Measurements from ENCODE around the gene C10orf143. TPM values are rescaled to one million over a fixed set of nuclear protein-coding genes. Genes with fewer than 3 reads are reported as not detected.

Gene C10orf143
- total RNA-seq, 2 donors from 2014 or later, result not detected

- ATAC-seq (ENCODE audit: insufficient number of reproducible peaks, low FRiP score, low read depth), result no peak
- H3K4me1 ChIP-seq (ENCODE audit: control insufficient read depth in 1 of 2, low read depth in 2 of 2), result no peaks in the 10 kb centered on the region
- no peak overlapping the region for H3K27ac ChIP-seq
- no peaks in the 10 kb centered on the region for H3K27me3 ChIP-seq (replicated peaks; ENCODE audit: insufficient read depth)
- H3K36me3 ChIP-seq, result peaks cover 8% of the 10 kb centered on the region
- DNase-seq (ENCODE audit: low spot score), result no peak
- no peak for TF ChIP-seq CTCF (IDR thresholded peaks at IDR 0.05)
- no peaks in the 10 kb centered on the region for H3K9me3 ChIP-seq
- no peak overlapping the region for H3K4me3 ChIP-seq
Observed at GRCh38 chr10:130061760-130062159, 48.9 kb downstream of the C10orf143 start.

- Histone ChIP-seq H3K27ac (no peak overlapping the region), H3K9me3 (no peaks in the 10 kb centered on the region), H3K4me3 (no peak overlapping the region), H3K4me1 (ENCODE audit: control insufficient read depth in 1 of 2, low read depth in 2 of 2) (no peaks in the 10 kb centered on the region), H3K27me3 (replicated peaks; ENCODE audit: insufficient read depth) (no peaks in the 10 kb centered on the region), H3K36me3 (no peaks in the 10 kb centered on the region)
- ATAC-seq (ENCODE audit: insufficient number of reproducible peaks, low FRiP score, low read depth) (no peak), DNase-seq (ENCODE audit: low spot score) (no peak)
- TF ChIP-seq CTCF (IDR thresholded peaks at IDR 0.05), result no peak
Observed at GRCh38 chr10:130054021-130054420, 56.6 kb downstream of the C10orf143 start.

- Histone ChIP-seq H3K4me3 (no peak overlapping the region), H3K36me3 (no peaks in the 10 kb centered on the region), H3K27ac (no peak overlapping the region), H3K4me1 (ENCODE audit: control insufficient read depth in 1 of 2, low read depth in 2 of 2) (no peaks in the 10 kb centered on the region), H3K9me3 (no peaks in the 10 kb centered on the region), H3K27me3 (replicated peaks; ENCODE audit: insufficient read depth) (no peaks in the 10 kb centered on the region)
- no peak for DNase-seq (ENCODE audit: low spot score)
- no peak for TF ChIP-seq CTCF (IDR thresholded peaks at IDR 0.05)
- no peak for ATAC-seq (ENCODE audit: insufficient number of reproducible peaks, low FRiP score, low read depth)
Observed at GRCh38 chr10:130053561-130053960, 57.1 kb downstream of the C10orf143 start.

- DNase-seq (ENCODE audit: low spot score), result no peak
- Histone ChIP-seq H3K4me3 (no peak overlapping the region), H3K27me3 (replicated peaks; ENCODE audit: insufficient read depth) (no peaks in the 10 kb centered on the region), H3K9me3 (no peaks in the 10 kb centered on the region), H3K27ac (no peak overlapping the region), H3K4me1 (ENCODE audit: control insufficient read depth in 1 of 2, low read depth in 2 of 2) (no peaks in the 10 kb centered on the region), H3K36me3 (no peaks in the 10 kb centered on the region)
- no peak for ATAC-seq (ENCODE audit: insufficient number of reproducible peaks, low FRiP score, low read depth)
- TF ChIP-seq CTCF (IDR thresholded peaks at IDR 0.05), result no peak
Observed at GRCh38 chr10:130052193-130052592, 58.4 kb downstream of the C10orf143 start.

GRCh38 chr10:130050721-130051120 lies 59.9 kb downstream of the C10orf143 start:
- H3K4me1 ChIP-seq (ENCODE audit: control insufficient read depth in 1 of 2, low read depth in 2 of 2), result no peaks in the 10 kb centered on the region
- no peaks in the 10 kb centered on the region for H3K27me3 ChIP-seq (replicated peaks; ENCODE audit: insufficient read depth)
- ATAC-seq (ENCODE audit: insufficient number of reproducible peaks, low FRiP score, low read depth) (no peak), DNase-seq (ENCODE audit: low spot score) (no peak)
- no peak overlapping the region for H3K4me3 ChIP-seq
- H3K9me3 ChIP-seq, result no peaks in the 10 kb centered on the region
- TF ChIP-seq CTCF (IDR thresholded peaks at IDR 0.05), result no peak
- H3K36me3 ChIP-seq, result no peaks in the 10 kb centered on the region
- no peak overlapping the region for H3K27ac ChIP-seq
